H9 (cell line): ENCODE data around the gene NOVA2. TPM values are rescaled to one million over a fixed set of nuclear protein-coding genes. Genes with fewer than 3 reads are reported as not detected.

Experiments used
- DNase-seq: peaks from one replicate; pipeline ENCODE4 v3.0.0-alpha.2; 2017
- H2AFZ ChIP-seq: one replicate; pipeline ENCODE4 v1.6.1; 2013; ENCODE audit warnings: mild to moderate bottlenecking, low read length, control low read depth, moderate library complexity
- H2AK5ac ChIP-seq: 2 replicates; pipeline ENCODE4 v1.6.1; 2013; ENCODE audit warnings: low read length, control low read depth, mixed read lengths; ENCODE audit not compliant: insufficient read length
- H2BK120ac ChIP-seq: one replicate; pipeline ENCODE4 v1.6.1; 2013; ENCODE audit warnings: low read depth, mild to moderate bottlenecking, low read length, control low read depth, inconsistent platforms; ENCODE audit not compliant: poor library complexity, severe bottlenecking
- H2BK12ac ChIP-seq: 2 replicates; pipeline ENCODE4 v1.6.1; 2013; ENCODE audit warnings: low read length, control low read depth, mixed read lengths, low read depth; ENCODE audit not compliant: insufficient read length
- H2BK15ac ChIP-seq: 2 replicates; pipeline ENCODE4 v1.6.1; 2013; ENCODE audit warnings: low read depth, low read length, control low read depth
- H2BK20ac ChIP-seq: one replicate; pipeline ENCODE4 v1.6.1; 2013; ENCODE audit warnings: low read depth, mild to moderate bottlenecking, low read length, control low read depth, inconsistent platforms; ENCODE audit not compliant: poor library complexity, severe bottlenecking
- H2BK5ac ChIP-seq: 2 replicates; pipeline ENCODE4 v1.6.1; 2013; ENCODE audit warnings: low read length, control low read depth, mixed read lengths; ENCODE audit not compliant: insufficient read length
- H3K14ac ChIP-seq: 2 replicates; pipeline ENCODE4 v1.6.1; 2013; ENCODE audit warnings: low read length, control low read depth; ENCODE audit not compliant: insufficient read depth
- H3K18ac ChIP-seq: 2 replicates; pipeline ENCODE4 v1.6.1; 2013; ENCODE audit warnings: low read depth, mild to moderate bottlenecking, mixed read lengths, low read length, control low read depth; ENCODE audit not compliant: insufficient read length
- H3K23ac ChIP-seq: 2 replicates; pipeline ENCODE4 v1.6.1; 2013; ENCODE audit warnings: low read length, control low read depth, mixed read lengths, low read depth; ENCODE audit not compliant: insufficient read length
- H3K23me2 ChIP-seq: 2 replicates; pipeline ENCODE4 v1.6.1; 2013; ENCODE audit warnings: low read depth, mild to moderate bottlenecking, mixed read lengths, low read length, control low read depth; ENCODE audit not compliant: insufficient read length, poor library complexity, severe bottlenecking
- H3K27ac ChIP-seq: 2 replicates; pipeline ENCODE4 v1.5.1; 2013; ENCODE audit warnings: low read length, control low read depth, mixed read lengths, low read depth; ENCODE audit not compliant: insufficient read length
- H3K27me3 ChIP-seq: 2 replicates; pipeline ENCODE4 v1.6.1; 2013; ENCODE audit warnings: low read length, control low read depth, inconsistent platforms; ENCODE audit not compliant: insufficient read depth
- H3K4ac ChIP-seq: 2 replicates; pipeline ENCODE4 v1.6.1; 2013; ENCODE audit warnings: low read depth, mild to moderate bottlenecking, control low read depth, inconsistent platforms, low read length, moderate library complexity
- H3K4me1 ChIP-seq: 2 replicates; pipeline ENCODE4 v1.6.1; 2013; ENCODE audit warnings: low read length, control low read depth, inconsistent platforms; ENCODE audit not compliant: insufficient read depth
- H3K4me2 ChIP-seq: 2 replicates; pipeline ENCODE4 v1.6.1; 2013; ENCODE audit warnings: low read length, control low read depth, mixed read lengths; ENCODE audit not compliant: insufficient read length, insufficient read depth
- H3K56ac ChIP-seq: 2 replicates; pipeline ENCODE4 v1.6.1; 2013; ENCODE audit warnings: low read depth, mild to moderate bottlenecking, mixed read lengths, low read length, control low read depth; ENCODE audit not compliant: insufficient read length
- H3K79me1 ChIP-seq: 2 replicates; pipeline ENCODE4 v1.6.1; 2013; ENCODE audit warnings: low read depth, mild to moderate bottlenecking, moderate library complexity, low read length, control low read depth, inconsistent platforms; ENCODE audit not compliant: insufficient read depth, poor library complexity, severe bottlenecking
- H3K79me2 ChIP-seq: 2 replicates; pipeline ENCODE4 v1.6.1; 2013; ENCODE audit warnings: low read length, control low read depth, inconsistent platforms; ENCODE audit not compliant: insufficient read depth
- H3K9ac ChIP-seq: 2 replicates; pipeline ENCODE4 v1.6.1; 2013; ENCODE audit warnings: low read length, control low read depth, mixed read lengths; ENCODE audit not compliant: insufficient read length; ENCODE audit errors: extremely low read depth
- H3K9me3 ChIP-seq: one replicate; pipeline ENCODE4 v1.6.1; 2013; ENCODE audit warnings: low read depth, low read length, inconsistent platforms; ENCODE audit not compliant: control insufficient read depth
- H3T11ph ChIP-seq: one replicate; pipeline ENCODE4 v1.6.1; 2013; ENCODE audit warnings: mild to moderate bottlenecking, low read length, control low read depth, inconsistent platforms
- H4K20me1 ChIP-seq: one replicate; pipeline ENCODE4 v1.6.1; 2013; ENCODE audit not compliant: control insufficient read depth, insufficient read length, insufficient read depth
- H4K5ac ChIP-seq: 2 replicates; pipeline ENCODE4 v1.6.1; 2013; ENCODE audit warnings: low read depth, mild to moderate bottlenecking, mixed read lengths, low read length, control low read depth; ENCODE audit not compliant: insufficient read length
- H4K8ac ChIP-seq: replicated peaks from 2 replicates; pipeline ENCODE4 v1.6.1; 2013; ENCODE audit warnings: low read length, control low read depth, mixed read lengths, low read depth; ENCODE audit not compliant: insufficient read length
- H4K91ac ChIP-seq: 2 replicates; pipeline ENCODE4 v1.6.1; 2013; ENCODE audit warnings: low read depth, mild to moderate bottlenecking, moderate library complexity, mixed read lengths, low read length, control low read depth; ENCODE audit not compliant: insufficient read length
- H3K27ac Mint-ChIP-seq, 3 experiments: 2 replicates in 2 of 3; 3 replicates in 1 of 3; pipeline ENCODE4 v1.8.0; 2020 to 2021; ENCODE audit warnings: mixed read lengths in 3 of 3, mild to moderate bottlenecking in 1 of 3, moderate library complexity in 1 of 3
- H3K27me3 Mint-ChIP-seq: 2 replicates; pipeline ENCODE4 v1.8.0; 2021; ENCODE audit warnings: low read depth, mild to moderate bottlenecking, moderate library complexity, mixed read lengths
- H3K36me3 Mint-ChIP-seq, 3 experiments: 2 replicates in 2 of 3; 3 replicates in 1 of 3; pipeline ENCODE4 v1.8.0; 2020 to 2021; ENCODE audit warnings: low read depth in 3 of 3, mixed read lengths in 3 of 3; ENCODE audit not compliant: insufficient read depth in 1 of 3
- H3K4me1 Mint-ChIP-seq, 2 experiments: 2 replicates each; pipeline ENCODE4 v1.8.0; 2020; ENCODE audit warnings: mixed read lengths in 2 of 2
- H3K4me3 Mint-ChIP-seq, 2 experiments: 2 replicates in 1 of 2; 3 replicates in 1 of 2; pipeline ENCODE4 v1.8.0; 2020 to 2021; ENCODE audit warnings: mild to moderate bottlenecking in 2 of 2, mixed read lengths in 2 of 2, moderate library complexity in 1 of 2
- H3K9me3 Mint-ChIP-seq, 2 experiments: 2 replicates in 1 of 2; 3 replicates in 1 of 2; pipeline ENCODE4 v1.8.0; 2020; ENCODE audit warnings: mild to moderate bottlenecking in 2 of 2, mixed read lengths in 2 of 2, moderate library complexity in 1 of 2
- WGBS: extraction: QIAGEN DNeasy Blood & Tissue Kit; methylation state at CpG from one replicate; pipeline ENCODE4 v1.1.7; 2013; ENCODE audit warnings: missing lambda C conversion rate, low lambda C conversion rate, mixed read lengths; ENCODE audit not compliant: insufficient read length; ENCODE audit errors: extremely low coverage; 5-methylcytosine and 5-hydroxymethylcytosine counted together
- total RNA-seq: library from RNA; stranded (reverse); gene quantifications from 2 replicates; pipeline ENCODE4 v1.2.1, GENCODE V29; 2021
- TF ChIP-seq, protein P1 (sequence below): fragments of 200-600 bp; sonication (generic); conservative IDR thresholded peaks from 3 replicates; pipeline ENCODE4 v1.8.0; 2021; ENCODE audit warnings: antibody characterized with exemption, mild to moderate bottlenecking

Gene NOVA2
- total RNA-seq, 1 experiment from 2014 or later: 8.8 TPM

DNA sequence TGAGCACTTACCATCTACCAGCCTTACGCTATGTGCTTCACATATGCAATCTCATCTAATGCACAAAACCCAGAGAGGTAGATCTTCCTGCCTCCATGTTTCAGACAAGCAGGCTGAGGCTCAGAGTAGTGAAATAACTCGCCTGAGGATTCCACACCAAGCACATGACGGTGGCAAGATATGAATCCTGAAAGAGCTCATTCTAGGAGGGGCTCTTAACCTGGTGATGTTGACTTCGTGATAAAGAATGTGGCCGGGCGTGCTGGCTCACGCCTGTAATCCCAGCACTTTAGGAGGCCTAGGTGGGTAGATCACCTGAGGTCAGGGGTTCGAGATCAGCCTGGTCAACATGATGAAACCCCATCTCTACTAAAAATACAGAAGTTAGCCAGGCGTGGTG lies 5.0 kb downstream of the NOVA2 start:
- Histone ChIP-seq H2AK5ac (no peak overlapping the region), H3K27me3 (no peaks in the 10 kb centered on the region; the same call in 1 of the 2 replicates), H4K91ac (no peak overlapping the region), H3K18ac (no peak overlapping the region), H2AFZ (no peak overlapping the region), H4K8ac (no peak overlapping the region), H3T11ph (no peak overlapping the region), H2BK12ac (no peak overlapping the region), H3K79me2 (no peaks in the 10 kb centered on the region; the same call in 1 of the 2 replicates), H2BK15ac (no peak overlapping the region), H4K20me1 (peaks cover 4% of the 10 kb centered on the region), H3K27ac (no peak overlapping the region), H3K4ac (no peak overlapping the region), H4K5ac (no peak overlapping the region), H2BK5ac (no peak overlapping the region), H3K9ac (no peak overlapping the region), H3K56ac (no peak overlapping the region), H3K4me2 (no peak overlapping the region), H2BK20ac (no peak overlapping the region), H3K14ac (no peak overlapping the region), H2BK120ac (no peak overlapping the region), H3K4me1 (peaks cover 2% of the 10 kb centered on the region; the same call in 1 of the 2 replicates), H3K9me3 (no peaks in the 10 kb centered on the region), H3K23me2 (no peaks in the 10 kb centered on the region), H3K79me1 (no peaks in the 10 kb centered on the region), H3K23ac (no peak overlapping the region)
- no peaks in the 10 kb centered on the region for H3K9me3 Mint-ChIP-seq
- no peak overlapping the region for H3K4me3 Mint-ChIP-seq
- peaks cover 0 to 1% (median 0%) of the 10 kb centered on the region in 3 experiments; a peak in 2 of 7 replicates for H3K36me3 Mint-ChIP-seq
- no peak for DNase-seq
- WGBS: no CpG with 5 or more reads among the region's 9 CpGs
- H3K27ac Mint-ChIP-seq: no peak overlapping the region
- peaks cover 10 to 27% of the 10 kb centered on the region in 2 experiments for H3K4me1 Mint-ChIP-seq
- TF ChIP-seq, protein P1, sequence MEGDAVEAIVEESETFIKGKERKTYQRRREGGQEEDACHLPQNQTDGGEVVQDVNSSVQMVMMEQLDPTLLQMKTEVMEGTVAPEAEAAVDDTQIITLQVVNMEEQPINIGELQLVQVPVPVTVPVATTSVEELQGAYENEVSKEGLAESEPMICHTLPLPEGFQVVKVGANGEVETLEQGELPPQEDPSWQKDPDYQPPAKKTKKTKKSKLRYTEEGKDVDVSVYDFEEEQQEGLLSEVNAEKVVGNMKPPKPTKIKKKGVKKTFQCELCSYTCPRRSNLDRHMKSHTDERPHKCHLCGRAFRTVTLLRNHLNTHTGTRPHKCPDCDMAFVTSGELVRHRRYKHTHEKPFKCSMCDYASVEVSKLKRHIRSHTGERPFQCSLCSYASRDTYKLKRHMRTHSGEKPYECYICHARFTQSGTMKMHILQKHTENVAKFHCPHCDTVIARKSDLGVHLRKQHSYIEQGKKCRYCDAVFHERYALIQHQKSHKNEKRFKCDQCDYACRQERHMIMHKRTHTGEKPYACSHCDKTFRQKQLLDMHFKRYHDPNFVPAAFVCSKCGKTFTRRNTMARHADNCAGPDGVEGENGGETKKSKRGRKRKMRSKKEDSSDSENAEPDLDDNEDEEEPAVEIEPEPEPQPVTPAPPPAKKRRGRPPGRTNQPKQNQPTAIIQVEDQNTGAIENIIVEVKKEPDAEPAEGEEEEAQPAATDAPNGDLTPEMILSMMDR: no peak
- H3K27me3 Mint-ChIP-seq: peaks cover 54% of the 10 kb centered on the region
